Vagina (tissue), 2 donors: ENCODE data around the gene SLC12A7. TPM values are rescaled to one million over a fixed set of nuclear protein-coding genes. Genes with fewer than 3 reads are reported as not detected.

Experiments used
- DNase-seq, 2 donors: peaks; one replicate each; pipeline ENCODE4 v3.0.0-alpha.2; 2017; ENCODE audit errors: extremely low spot score in 2 of 2
- H3K27ac ChIP-seq: fragments of 200-600 bp; sonication (generic); one replicate; pipeline ENCODE4 v1.5.1; 2019
- H3K27me3 ChIP-seq: fragments of 200-600 bp; sonication (generic); one replicate; pipeline ENCODE4 v1.5.1; 2019
- H3K36me3 ChIP-seq, 2 donors: fragments of 200-600 bp; sonication (generic); one replicate each; pipeline ENCODE4 v1.5.1; 2017 to 2019
- H3K4me1 ChIP-seq: fragments of 200-600 bp; sonication (generic); one replicate; pipeline ENCODE4 v1.5.1; 2019
- H3K4me3 ChIP-seq, 2 donors: fragments of 200-600 bp; sonication (generic); 1 replicate in 1 of 2; 2 replicates in 1 of 2; pipeline ENCODE4 v1.5.1; 2016 to 2019
- H3K9me3 ChIP-seq: fragments of 200-600 bp; sonication (generic); one replicate; pipeline ENCODE4 v1.5.1; 2019
- POLR2A ChIP-seq, 2 donors: fragments of 450-650 bp; IDR thresholded peaks; one replicate each; pipeline ENCODE4 v1.6.1; 2017; ENCODE audit warnings: antibody characterized with exemption in 2 of 2, mild to moderate bottlenecking in 2 of 2, moderate library complexity in 2 of 2
- POLR2AphosphoS5 ChIP-seq, 2 donors: sonication (generic); formaldehyde crosslinking; IDR thresholded peaks; one replicate each; pipeline ENCODE4 v1.9.0; 2017; ENCODE audit warnings: antibody characterized with exemption in 2 of 2, mild to moderate bottlenecking in 2 of 2, low read depth in 1 of 2; ENCODE audit not compliant: insufficient read depth in 1 of 2
- intact Hi-C: fragments of 100-400 bp; cut with DNase I; formaldehyde crosslinking; loops from one replicate; pipeline ENCODE4 v1.15.1; 2023
- total RNA-seq: library from RNA; depleted of rRNA; stranded (reverse); fragments of >200 nt; gene quantifications from one replicate; pipeline ENCODE4 v1.2.3, GENCODE V29; 2016
- TF ChIP-seq, protein P1 (sequence below), 3 experiments: fragments of 450-650 bp in 2 of 3; fragments of 200-600 bp in 1 of 3; sonication (generic) in 1 of 3; IDR thresholded peaks; one replicate each; pipeline ENCODE4 v1.5.1; 2017 to 2019; ENCODE audit warnings: antibody characterized with exemption in 3 of 3, mild to moderate bottlenecking in 2 of 3, moderate library complexity in 2 of 3

The SLC12A7 gene
- total RNA-seq, 1 donor from 2014 or later: 21.6 TPM

DNA sequence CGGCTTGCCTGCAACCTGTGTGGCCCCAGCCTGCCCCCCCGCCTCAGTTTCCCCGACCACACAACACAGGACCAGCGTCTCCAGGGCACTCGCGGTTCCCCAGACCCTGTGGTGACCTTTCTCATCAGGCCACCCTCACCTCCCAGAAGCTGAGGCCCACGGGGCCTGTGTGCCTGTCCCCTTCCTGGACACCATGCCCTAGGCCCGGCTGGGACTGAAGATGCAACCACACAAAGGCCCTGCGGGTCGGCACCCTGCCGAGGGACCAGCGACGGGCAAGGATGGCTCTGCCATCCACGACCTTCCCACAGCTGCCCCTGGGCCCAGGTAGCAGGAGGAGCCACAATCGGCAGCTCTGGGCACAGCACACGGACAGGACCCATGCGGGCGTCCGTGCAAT is 34.8 kb downstream of the SLC12A7 start:
- no peaks in the 10 kb centered on the region for H3K27me3 ChIP-seq
- H3K36me3 ChIP-seq: peaks cover 0 to 34% of the 10 kb centered on the region in 2 donors

GRCh38 chr5:1076406-1076805 is 35.5 kb downstream of the SLC12A7 start:
- no peaks in the 10 kb centered on the region for H3K27me3 ChIP-seq
- no peaks in the 10 kb centered on the region for H3K9me3 ChIP-seq
- H3K36me3 ChIP-seq: peaks cover 0 to 31% of the 10 kb centered on the region in 2 donors
- H3K27ac ChIP-seq: no peak overlapping the region
- no peak overlapping the region for H3K4me3 ChIP-seq
- intact Hi-C loops: no loop called here
- TF ChIP-seq, protein P1, sequence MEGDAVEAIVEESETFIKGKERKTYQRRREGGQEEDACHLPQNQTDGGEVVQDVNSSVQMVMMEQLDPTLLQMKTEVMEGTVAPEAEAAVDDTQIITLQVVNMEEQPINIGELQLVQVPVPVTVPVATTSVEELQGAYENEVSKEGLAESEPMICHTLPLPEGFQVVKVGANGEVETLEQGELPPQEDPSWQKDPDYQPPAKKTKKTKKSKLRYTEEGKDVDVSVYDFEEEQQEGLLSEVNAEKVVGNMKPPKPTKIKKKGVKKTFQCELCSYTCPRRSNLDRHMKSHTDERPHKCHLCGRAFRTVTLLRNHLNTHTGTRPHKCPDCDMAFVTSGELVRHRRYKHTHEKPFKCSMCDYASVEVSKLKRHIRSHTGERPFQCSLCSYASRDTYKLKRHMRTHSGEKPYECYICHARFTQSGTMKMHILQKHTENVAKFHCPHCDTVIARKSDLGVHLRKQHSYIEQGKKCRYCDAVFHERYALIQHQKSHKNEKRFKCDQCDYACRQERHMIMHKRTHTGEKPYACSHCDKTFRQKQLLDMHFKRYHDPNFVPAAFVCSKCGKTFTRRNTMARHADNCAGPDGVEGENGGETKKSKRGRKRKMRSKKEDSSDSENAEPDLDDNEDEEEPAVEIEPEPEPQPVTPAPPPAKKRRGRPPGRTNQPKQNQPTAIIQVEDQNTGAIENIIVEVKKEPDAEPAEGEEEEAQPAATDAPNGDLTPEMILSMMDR (IDR thresholded peaks at IDR 0.05): no peak
- TF ChIP-seq POLR2AphosphoS5 (IDR thresholded peaks at IDR 0.05; ENCODE audit: insufficient read depth in 1 of 2, low read depth in 1 of 2) (no peak), POLR2A (IDR thresholded peaks at IDR 0.05) (no peak)
- no peaks in the 10 kb centered on the region for H3K4me1 ChIP-seq
- no peak for DNase-seq

More for the DNA sequence above, 34.8 kb downstream of the SLC12A7 start:
- H3K4me1 ChIP-seq: no peaks in the 10 kb centered on the region
- intact Hi-C loops: no loop called here
- no peaks in the 10 kb centered on the region for H3K9me3 ChIP-seq
- TF ChIP-seq POLR2AphosphoS5 (IDR thresholded peaks at IDR 0.05; ENCODE audit: insufficient read depth in 1 of 2, low read depth in 1 of 2) (no peak), POLR2A (IDR thresholded peaks at IDR 0.05) (no peak)
- TF ChIP-seq, protein P1 (IDR thresholded peaks at IDR 0.05): no peak
- no peak overlapping the region for H3K4me3 ChIP-seq
- H3K27ac ChIP-seq: no peak overlapping the region
- no peak for DNase-seq

GRCh38 chr5:1075931-1076330 is 35.9 kb downstream of the SLC12A7 start:
- no peak for DNase-seq
- Histone ChIP-seq H3K4me3 (no peak overlapping the region), H3K27ac (no peak overlapping the region), H3K36me3 (peaks cover 0 to 27% of the 10 kb centered on the region in 2 donors), H3K4me1 (no peaks in the 10 kb centered on the region), H3K9me3 (no peaks in the 10 kb centered on the region), H3K27me3 (no peaks in the 10 kb centered on the region)
- intact Hi-C loops: no loop called here
- TF ChIP-seq POLR2A (IDR thresholded peaks at IDR 0.05): no peak
- TF ChIP-seq, protein P1 (IDR thresholded peaks at IDR 0.05): no peak
- TF ChIP-seq POLR2AphosphoS5 (IDR thresholded peaks at IDR 0.05; ENCODE audit: insufficient read depth in 1 of 2, low read depth in 1 of 2): no peak

GRCh38 chr5:1075555-1075881 is 36.3 kb downstream of the SLC12A7 start:
- Histone ChIP-seq H3K27me3 (no peaks in the 10 kb centered on the region), H3K27ac (no peak overlapping the region), H3K4me1 (no peaks in the 10 kb centered on the region), H3K36me3 (peaks cover 0 to 27% of the 10 kb centered on the region in 2 donors), H3K9me3 (no peaks in the 10 kb centered on the region), H3K4me3 (no peak overlapping the region)
- intact Hi-C loops: no loop called here
- TF ChIP-seq POLR2AphosphoS5 (IDR thresholded peaks at IDR 0.05; ENCODE audit: insufficient read depth in 1 of 2, low read depth in 1 of 2) (no peak), POLR2A (IDR thresholded peaks at IDR 0.05) (no peak)
- TF ChIP-seq, protein P1 (IDR thresholded peaks at IDR 0.05): no peak
- DNase-seq: no peak

GRCh38 chr5:1074816-1075554 is 36.9 kb downstream of the SLC12A7 start:
- Histone ChIP-seq H3K9me3 (no peaks in the 10 kb centered on the region), H3K27ac (no peak overlapping the region), H3K27me3 (no peaks in the 10 kb centered on the region), H3K36me3 (peaks cover 0 to 27% of the 10 kb centered on the region in 2 donors), H3K4me3 (no peak overlapping the region), H3K4me1 (no peaks in the 10 kb centered on the region)
- TF ChIP-seq, protein P1 (IDR thresholded peaks at IDR 0.05): no peak
- TF ChIP-seq POLR2AphosphoS5 (IDR thresholded peaks at IDR 0.05; ENCODE audit: insufficient read depth in 1 of 2, low read depth in 1 of 2): no peak
- no peak for TF ChIP-seq POLR2A (IDR thresholded peaks at IDR 0.05)
- no peak for DNase-seq
- intact Hi-C loops: no loop called here
